ENCODE results near the gene EDARADD.

- TF ChIP-seq ZNF274 (IDR thresholded peaks at IDR 0.05; ENCODE audit: low read depth, low read length) = no peak
- TF ChIP-seq YY1 (IDR thresholded peaks at IDR 0.05; ENCODE audit: insufficient read depth, insufficient read length) = no peak
Measured at GRCh38 chr1:236494586-236495466, 100.7 kb downstream of the EDARADD start.

All from NT2/D1 (cell line).